ENCODE measurements around the gene PDS5A.

PDS5A gene

GRCh38 chr4:39941682-39942217 is 36.0 kb downstream of the PDS5A start:
- Mint-ChIP-seq H3K4me1 (peaks cover 35% of the 10 kb centered on the region), H3K27ac (peak overlapping the region; percentile 59)

GRCh38 chr4:39937683-39938268 is 39.9 kb downstream of the PDS5A start:
- no peaks in the 10 kb centered on the region for H3K27me3 Mint-ChIP-seq
- ATAC-seq (ENCODE audit: low read depth) (peak; percentile 23), DNase-seq (ENCODE audit: low spot score in 2 of 2) (no peak)
- H3K27ac Mint-ChIP-seq = peak overlapping the region; percentile 77
- H3K4me3 Mint-ChIP-seq = no peak overlapping the region
- H3K36me3 Mint-ChIP-seq = peaks cover 2% of the 10 kb centered on the region
- H3K9me3 Mint-ChIP-seq = no peaks in the 10 kb centered on the region
- H3K4me1 Mint-ChIP-seq = peaks cover 38% of the 10 kb centered on the region

More at GRCh38 chr4:39941682-39942217, 36.0 kb downstream of the PDS5A start:
- Mint-ChIP-seq H3K36me3 (no peaks in the 10 kb centered on the region), H3K9me3 (no peaks in the 10 kb centered on the region), H3K4me3 (no peak overlapping the region), H3K27me3 (no peaks in the 10 kb centered on the region)
- ATAC-seq (ENCODE audit: low read depth) (no peak), DNase-seq (ENCODE audit: low spot score in 2 of 2) (no peak)

GRCh38 chr4:39936565-39937418 is 40.9 kb downstream of the PDS5A start:
- H3K4me3 Mint-ChIP-seq = no peak overlapping the region
- no peaks in the 10 kb centered on the region for H3K9me3 Mint-ChIP-seq
- peaks cover 5% of the 10 kb centered on the region for H3K36me3 Mint-ChIP-seq
- H3K27me3 Mint-ChIP-seq = no peaks in the 10 kb centered on the region
- H3K27ac Mint-ChIP-seq = peak overlapping the region; percentile 71
- no peak for ATAC-seq (ENCODE audit: low read depth)
- no peak for DNase-seq (ENCODE audit: low spot score in 2 of 2)
- H3K4me1 Mint-ChIP-seq = peaks cover 38% of the 10 kb centered on the region

- H3K4me1 Mint-ChIP-seq = peaks cover 41% of the 10 kb centered on the region
These were observed 43.8 kb downstream of the PDS5A start for GRCh38 chr4:39933671-39934590.

GRCh38 chr4:39932776-39933402 is 44.8 kb downstream of the PDS5A start:
- H3K27me3 Mint-ChIP-seq = no peaks in the 10 kb centered on the region
- ATAC-seq (ENCODE audit: low read depth) = peak; percentile 76
- peak in 1 of 2 donors; percentile 5 for DNase-seq (ENCODE audit: low spot score in 2 of 2)
- peak overlapping the region; percentile 11 for H3K4me3 Mint-ChIP-seq
- H3K27ac Mint-ChIP-seq = peak overlapping the region; percentile 77
- H3K36me3 Mint-ChIP-seq = peaks cover 5% of the 10 kb centered on the region
- peaks cover 38% of the 10 kb centered on the region for H3K4me1 Mint-ChIP-seq
- no peaks in the 10 kb centered on the region for H3K9me3 Mint-ChIP-seq

More at GRCh38 chr4:39933671-39934590, 43.8 kb downstream of the PDS5A start:
- DNase-seq (ENCODE audit: low spot score in 2 of 2) = no peak
- no peak for ATAC-seq (ENCODE audit: low read depth)
- Mint-ChIP-seq H3K27me3 (no peaks in the 10 kb centered on the region), H3K9me3 (no peaks in the 10 kb centered on the region), H3K36me3 (peaks cover 5% of the 10 kb centered on the region), H3K4me3 (no peak overlapping the region), H3K27ac (peak overlapping the region; percentile 70)

GRCh38 chr4:39931441-39931901 is 46.2 kb downstream of the PDS5A start:
- no peak overlapping the region for H3K4me3 Mint-ChIP-seq

GRCh38 chr4:39928538-39928937 is 49.2 kb downstream of the PDS5A start:
- no peak for ATAC-seq (ENCODE audit: low read depth)
- DNase-seq (ENCODE audit: low spot score in 2 of 2) = no peak
- Mint-ChIP-seq H3K4me1 (peaks cover 16% of the 10 kb centered on the region), H3K36me3 (peaks cover 15% of the 10 kb centered on the region), H3K4me3 (no peak overlapping the region), H3K27me3 (no peaks in the 10 kb centered on the region), H3K27ac (peak overlapping the region; percentile 24), H3K9me3 (no peaks in the 10 kb centered on the region)

More at GRCh38 chr4:39931441-39931901, 46.2 kb downstream of the PDS5A start:
- Mint-ChIP-seq H3K9me3 (no peaks in the 10 kb centered on the region), H3K4me1 (peaks cover 28% of the 10 kb centered on the region), H3K27me3 (no peaks in the 10 kb centered on the region), H3K36me3 (peaks cover 7% of the 10 kb centered on the region), H3K27ac (peak overlapping the region; percentile 77)
- peak; percentile 19 for ATAC-seq (ENCODE audit: low read depth)
- no peak for DNase-seq (ENCODE audit: low spot score in 2 of 2)

GRCh38 chr4:39924014-39924413 is 53.7 kb downstream of the PDS5A start:
- H3K27ac Mint-ChIP-seq = peak overlapping the region; percentile 81
- H3K9me3 Mint-ChIP-seq = no peaks in the 10 kb centered on the region
- no peaks in the 10 kb centered on the region for H3K4me1 Mint-ChIP-seq
- ATAC-seq (ENCODE audit: low read depth) = no peak
- H3K27me3 Mint-ChIP-seq = no peaks in the 10 kb centered on the region
- no peak overlapping the region for H3K4me3 Mint-ChIP-seq
- peaks cover 13% of the 10 kb centered on the region for H3K36me3 Mint-ChIP-seq
- DNase-seq (ENCODE audit: low spot score in 2 of 2) = no peak

- no peaks in the 10 kb centered on the region for H3K27me3 Mint-ChIP-seq
- H3K9me3 Mint-ChIP-seq = no peaks in the 10 kb centered on the region
- no peak for ATAC-seq (ENCODE audit: low read depth)
- H3K27ac Mint-ChIP-seq = no peak overlapping the region
- no peaks in the 10 kb centered on the region for H3K4me1 Mint-ChIP-seq
- no peak overlapping the region for H3K4me3 Mint-ChIP-seq
- no peak for DNase-seq (ENCODE audit: low spot score in 2 of 2)
- H3K36me3 Mint-ChIP-seq = peaks cover 13% of the 10 kb centered on the region
These were observed 55.3 kb downstream of the PDS5A start for GRCh38 chr4:39922399-39922798.

GRCh38 chr4:39913471-39913870 is 64.2 kb downstream of the PDS5A start:
- ATAC-seq (ENCODE audit: low read depth) (no peak), DNase-seq (ENCODE audit: low spot score in 2 of 2) (no peak)
- no peaks in the 10 kb centered on the region for H3K27me3 Mint-ChIP-seq
- no peak overlapping the region for H3K4me3 Mint-ChIP-seq
- no peaks in the 10 kb centered on the region for H3K4me1 Mint-ChIP-seq
- H3K9me3 Mint-ChIP-seq = no peaks in the 10 kb centered on the region
- H3K27ac Mint-ChIP-seq = no peak overlapping the region
- peaks cover 8% of the 10 kb centered on the region for H3K36me3 Mint-ChIP-seq

- Mint-ChIP-seq H3K4me1 (no peaks in the 10 kb centered on the region), H3K4me3 (no peak overlapping the region), H3K27ac (no peak overlapping the region), H3K27me3 (no peaks in the 10 kb centered on the region), H3K36me3 (peaks cover 18% of the 10 kb centered on the region), H3K9me3 (no peaks in the 10 kb centered on the region)
- DNase-seq (ENCODE audit: low spot score in 2 of 2) (no peak), ATAC-seq (ENCODE audit: low read depth) (no peak)
These were observed 67.6 kb downstream of the PDS5A start for GRCh38 chr4:39910064-39910463.

GRCh38 chr4:39908284-39908683 is 69.4 kb downstream of the PDS5A start:
- Mint-ChIP-seq H3K27ac (no peak overlapping the region), H3K36me3 (peaks cover 16% of the 10 kb centered on the region), H3K4me3 (no peak overlapping the region), H3K27me3 (no peaks in the 10 kb centered on the region), H3K4me1 (no peaks in the 10 kb centered on the region), H3K9me3 (no peaks in the 10 kb centered on the region)
- DNase-seq (ENCODE audit: low spot score in 2 of 2) (no peak), ATAC-seq (ENCODE audit: low read depth) (no peak)

GRCh38 chr4:39905656-39906055 is 72.1 kb downstream of the PDS5A start:
- no peaks in the 10 kb centered on the region for H3K4me1 Mint-ChIP-seq
- H3K36me3 Mint-ChIP-seq = peaks cover 20% of the 10 kb centered on the region
- DNase-seq (ENCODE audit: low spot score in 2 of 2) (no peak), ATAC-seq (ENCODE audit: low read depth) (no peak)
- peak overlapping the region; percentile 36 for H3K27ac Mint-ChIP-seq
- H3K27me3 Mint-ChIP-seq = no peaks in the 10 kb centered on the region
- no peaks in the 10 kb centered on the region for H3K9me3 Mint-ChIP-seq
- H3K4me3 Mint-ChIP-seq = no peak overlapping the region
